IPS-11a (cell line): ENCODE data around the gene JAZF1.

Experiments used
- H3K4me3 ChIP-seq: one replicate; pipeline ENCODE4 v1.5.1; 2013; ENCODE audit warnings: low read depth, low read length, control low read depth

The JAZF1 gene

GRCh38 chr7:28112012-28112411 lies 68.6 kb downstream of the JAZF1 start:
- H3K4me3 ChIP-seq: no peak overlapping the region

DNA sequence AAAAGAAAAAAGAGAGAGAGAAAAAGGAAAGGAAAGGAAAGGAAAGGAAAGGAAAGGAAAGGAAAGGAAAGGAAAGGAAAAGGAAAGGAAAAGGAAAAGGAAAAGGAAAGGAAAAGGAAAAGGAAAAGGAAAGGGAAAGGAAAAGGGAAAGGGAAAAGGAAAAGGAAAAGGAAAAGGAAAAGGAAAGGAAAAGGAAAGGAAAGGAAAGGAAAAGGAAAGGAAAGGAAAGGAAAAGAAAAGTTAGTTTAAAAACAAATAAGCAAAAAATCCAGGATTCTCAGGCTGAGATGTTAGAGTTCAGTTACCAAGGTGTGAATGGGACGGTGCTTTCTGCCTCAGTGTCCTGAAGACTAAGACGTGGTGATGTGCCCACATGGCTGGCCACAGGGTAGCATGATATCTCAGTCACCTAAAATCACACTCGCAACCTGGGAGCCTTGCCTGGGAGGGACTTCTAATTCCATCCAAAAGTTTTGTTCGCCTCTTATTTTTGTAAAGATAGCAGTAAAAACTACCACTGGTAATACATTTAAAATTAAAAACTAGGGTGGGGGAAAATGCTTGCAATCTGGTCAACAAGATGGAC lies 70.1 kb downstream of the JAZF1 start:
- H3K4me3 ChIP-seq: no peak overlapping the region

GRCh38 chr7:28108747-28109146 lies 71.8 kb downstream of the JAZF1 start:
- H3K4me3 ChIP-seq: no peak overlapping the region

GRCh38 chr7:28107960-28108359 lies 72.6 kb downstream of the JAZF1 start:
- no peak overlapping the region for H3K4me3 ChIP-seq

- no peak overlapping the region for H3K4me3 ChIP-seq
These were observed 74.2 kb downstream of the JAZF1 start for GRCh38 chr7:28106321-28106829.

- H3K4me3 ChIP-seq: no peak overlapping the region
These were observed 75.4 kb downstream of the JAZF1 start for GRCh38 chr7:28105234-28105633.

DNA sequence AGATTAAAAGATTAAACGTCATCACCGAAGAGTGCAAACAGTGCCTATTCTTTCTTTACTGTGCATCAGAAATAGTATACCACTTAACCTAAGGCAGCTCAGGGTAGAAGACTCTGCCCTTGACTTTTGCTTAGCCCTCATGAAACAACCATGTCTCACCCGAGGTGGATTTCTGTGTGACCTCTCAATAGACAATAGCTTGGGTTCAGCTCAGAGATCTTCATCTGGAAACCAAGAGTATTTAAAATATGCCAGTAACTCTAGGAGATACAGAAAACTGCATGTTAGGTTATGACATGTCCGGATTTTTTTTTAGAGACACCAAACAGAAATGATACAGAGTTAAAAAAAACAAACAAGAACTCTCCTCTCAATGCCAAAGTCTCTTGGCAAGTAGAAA lies 75.8 kb downstream of the JAZF1 start:
- H3K4me3 ChIP-seq: no peak overlapping the region

DNA sequence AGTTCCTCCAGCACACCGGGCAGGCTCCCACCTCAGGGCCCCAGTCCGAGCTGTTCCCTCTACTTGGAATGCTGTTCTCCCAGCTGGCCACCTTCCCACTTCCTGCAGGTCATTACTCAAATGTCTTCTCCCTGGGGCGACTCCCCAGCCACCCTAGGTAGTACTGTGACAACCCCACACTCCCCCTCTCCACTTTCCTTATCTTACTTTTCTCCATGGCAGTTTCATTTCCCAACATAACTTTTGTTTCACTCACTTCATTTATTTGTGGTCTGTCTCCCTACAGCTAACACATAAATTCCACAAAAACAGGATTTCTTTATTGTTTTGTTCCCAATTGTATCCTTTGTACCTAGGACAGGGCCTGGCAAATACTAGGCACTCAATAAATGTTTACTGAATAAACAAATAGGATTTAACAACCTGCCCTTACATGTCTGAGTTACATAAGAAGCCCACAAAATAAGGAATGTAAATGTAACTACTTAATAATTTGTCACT lies 76.5 kb downstream of the JAZF1 start:
- H3K4me3 ChIP-seq: no peak overlapping the region

GRCh38 chr7:28102797-28103196 lies 77.8 kb downstream of the JAZF1 start:
- no peak overlapping the region for H3K4me3 ChIP-seq

- no peak overlapping the region for H3K4me3 ChIP-seq
These were observed 83.9 kb downstream of the JAZF1 start for GRCh38 chr7:28096713-28097112.

- H3K4me3 ChIP-seq: no peak overlapping the region
These were observed 85.4 kb downstream of the JAZF1 start for GRCh38 chr7:28095231-28095630.

GRCh38 chr7:28093623-28094232 lies 86.9 kb downstream of the JAZF1 start:
- no peak overlapping the region for H3K4me3 ChIP-seq

DNA sequence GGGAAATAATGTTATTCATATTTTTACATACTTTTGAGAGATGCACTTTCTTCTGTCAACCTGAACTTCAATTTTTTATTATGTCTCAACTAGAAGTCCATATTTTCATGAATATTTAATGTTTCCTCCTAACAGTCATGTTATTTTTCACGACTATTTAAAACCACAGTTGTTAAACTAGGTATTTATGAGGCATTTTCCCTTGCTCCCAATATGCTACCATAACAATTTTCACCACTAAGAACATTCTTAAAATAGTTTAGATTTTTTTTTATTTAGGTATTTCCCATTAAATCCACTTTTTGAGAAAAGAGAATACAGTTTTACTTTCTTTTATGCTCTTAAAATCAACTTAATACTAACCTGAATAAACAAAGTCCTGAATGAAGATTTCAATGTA lies 89.4 kb downstream of the JAZF1 start:
- no peak overlapping the region for H3K4me3 ChIP-seq

DNA sequence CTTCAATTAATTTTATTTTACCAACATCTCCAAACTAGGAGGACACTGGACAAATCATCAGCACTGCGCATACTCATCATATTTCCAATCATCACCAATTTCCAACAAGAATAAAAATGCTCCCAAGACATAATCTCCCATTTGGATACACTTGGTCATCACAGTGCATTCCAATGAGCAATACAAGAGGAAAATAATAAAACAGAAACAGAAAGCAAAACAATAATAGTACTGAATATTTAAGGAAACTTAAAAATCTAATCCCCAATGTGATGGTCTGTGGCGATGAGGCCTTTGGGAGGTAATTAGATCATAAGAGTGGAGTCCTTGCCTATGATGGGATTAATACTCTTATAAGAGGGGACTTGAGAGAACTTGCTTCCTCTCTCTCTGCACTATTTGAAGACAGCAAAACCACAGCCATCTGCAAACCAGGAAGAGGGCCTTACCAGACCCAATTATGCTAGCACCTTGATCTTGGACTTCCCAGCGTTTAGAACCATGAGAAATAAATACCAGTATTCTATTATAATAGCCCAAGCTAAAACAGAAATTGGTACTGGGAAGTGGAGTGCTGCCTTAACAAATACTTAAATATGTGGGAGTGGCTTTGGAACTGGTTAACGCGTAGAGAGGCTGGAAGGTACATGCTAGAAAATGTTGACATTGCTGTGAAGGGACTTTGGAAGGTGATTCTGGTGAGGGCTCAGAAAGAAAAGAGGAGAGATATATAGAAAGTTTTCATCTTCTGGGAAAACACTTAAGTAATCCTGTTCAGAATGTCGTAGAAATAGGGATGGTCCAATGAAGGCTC lies 91.5 kb downstream of the JAZF1 start:
- H3K4me3 ChIP-seq: no peak overlapping the region

DNA sequence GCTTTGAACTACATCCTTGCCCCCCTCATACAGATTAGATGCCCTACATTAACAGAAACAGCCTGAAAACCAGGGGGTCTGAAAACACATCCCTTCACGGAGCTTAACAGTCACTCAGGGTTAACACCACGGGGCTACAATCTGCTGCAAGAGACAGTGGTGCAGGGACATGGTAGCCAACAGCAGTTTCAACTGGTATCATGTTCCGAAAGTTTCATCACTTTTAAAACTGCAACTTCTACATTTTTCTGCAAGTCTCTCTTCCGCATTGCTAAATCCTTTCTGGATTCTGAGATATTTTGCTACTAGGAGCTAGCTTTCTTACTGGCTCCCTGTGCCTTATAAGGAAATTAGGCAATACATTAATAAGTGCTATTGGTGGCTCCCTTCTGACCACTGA lies 92.6 kb downstream of the JAZF1 start:
- H3K4me3 ChIP-seq: no peak overlapping the region

GRCh38 chr7:28086198-28086597 lies 94.4 kb downstream of the JAZF1 start:
- no peak overlapping the region for H3K4me3 ChIP-seq

- H3K4me3 ChIP-seq: no peak overlapping the region
These were observed 96.3 kb downstream of the JAZF1 start for GRCh38 chr7:28083998-28084985.

- H3K4me3 ChIP-seq: no peak overlapping the region
These were observed 97.2 kb downstream of the JAZF1 start for GRCh38 chr7:28083164-28083997.

- H3K4me3 ChIP-seq: no peak overlapping the region
These were observed 98.5 kb downstream of the JAZF1 start for GRCh38 chr7:28082071-28082470.

DNA sequence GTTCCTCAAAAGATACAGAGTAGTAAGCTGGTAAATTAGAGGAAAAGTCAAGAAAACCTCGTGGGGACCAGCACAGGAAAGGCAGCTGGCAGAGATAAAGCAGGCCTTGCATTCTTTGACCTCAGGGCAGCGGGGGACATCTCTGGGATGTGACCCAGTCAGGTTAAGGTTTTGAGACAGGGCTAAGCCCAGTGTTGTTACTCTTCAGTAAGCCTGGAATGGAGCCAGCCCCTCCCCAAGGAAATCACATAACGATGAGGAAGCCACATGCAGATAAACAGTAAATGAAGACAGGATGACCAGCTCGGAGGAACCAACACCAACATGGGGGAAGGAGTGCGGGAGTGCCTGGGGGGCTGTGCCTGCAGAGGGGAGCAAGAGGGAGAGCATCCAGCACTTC lies 99.6 kb downstream of the JAZF1 start:
- no peak overlapping the region for H3K4me3 ChIP-seq
